ENCODE measurements around the gene NXPH1. TPM values are rescaled to one million over a fixed set of nuclear protein-coding genes. Genes with fewer than 3 reads are reported as not detected.

NXPH1 gene
- total RNA-seq, 1 donor from 2014 or later = 0.29 TPM

DNA sequence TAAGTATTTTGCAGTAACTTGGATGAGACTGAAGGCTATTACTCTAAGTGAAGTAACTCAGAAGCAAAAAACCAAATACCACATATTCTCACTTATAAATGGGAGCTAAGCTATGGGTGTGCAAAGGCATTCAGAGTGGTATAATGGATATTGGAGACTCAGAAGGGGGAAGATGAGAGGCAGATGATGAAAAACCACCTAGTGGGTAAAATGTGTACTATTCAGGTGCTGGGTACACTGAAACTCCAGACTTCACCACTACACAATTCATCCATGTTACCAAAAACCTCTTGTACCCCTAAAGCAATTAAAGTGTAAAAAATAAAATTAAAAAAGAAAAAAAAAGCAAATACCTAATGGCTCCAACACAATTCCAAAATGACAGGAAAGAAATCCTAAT is 351.7 kb downstream of the NXPH1 start:
- H3K27me3 Mint-ChIP-seq = peaks cover 11% of the 10 kb centered on the region
- DNase-seq (ENCODE audit: extremely low spot score, unreplicated experiment) = no peak
- no peaks in the 10 kb centered on the region for H3K9me3 Mint-ChIP-seq
- H3K4me3 Mint-ChIP-seq = no peak overlapping the region
- no peaks in the 10 kb centered on the region for H3K36me3 Mint-ChIP-seq
- H3K4me1 Mint-ChIP-seq (ENCODE audit: unreplicated experiment) = peaks cover 4% of the 10 kb centered on the region
- no peak overlapping the region for H3K27ac Mint-ChIP-seq
- TF ChIP-seq, protein P1, sequence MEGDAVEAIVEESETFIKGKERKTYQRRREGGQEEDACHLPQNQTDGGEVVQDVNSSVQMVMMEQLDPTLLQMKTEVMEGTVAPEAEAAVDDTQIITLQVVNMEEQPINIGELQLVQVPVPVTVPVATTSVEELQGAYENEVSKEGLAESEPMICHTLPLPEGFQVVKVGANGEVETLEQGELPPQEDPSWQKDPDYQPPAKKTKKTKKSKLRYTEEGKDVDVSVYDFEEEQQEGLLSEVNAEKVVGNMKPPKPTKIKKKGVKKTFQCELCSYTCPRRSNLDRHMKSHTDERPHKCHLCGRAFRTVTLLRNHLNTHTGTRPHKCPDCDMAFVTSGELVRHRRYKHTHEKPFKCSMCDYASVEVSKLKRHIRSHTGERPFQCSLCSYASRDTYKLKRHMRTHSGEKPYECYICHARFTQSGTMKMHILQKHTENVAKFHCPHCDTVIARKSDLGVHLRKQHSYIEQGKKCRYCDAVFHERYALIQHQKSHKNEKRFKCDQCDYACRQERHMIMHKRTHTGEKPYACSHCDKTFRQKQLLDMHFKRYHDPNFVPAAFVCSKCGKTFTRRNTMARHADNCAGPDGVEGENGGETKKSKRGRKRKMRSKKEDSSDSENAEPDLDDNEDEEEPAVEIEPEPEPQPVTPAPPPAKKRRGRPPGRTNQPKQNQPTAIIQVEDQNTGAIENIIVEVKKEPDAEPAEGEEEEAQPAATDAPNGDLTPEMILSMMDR (conservative IDR thresholded peaks at IDR 0.05) = peak; percentile 46

DNA sequence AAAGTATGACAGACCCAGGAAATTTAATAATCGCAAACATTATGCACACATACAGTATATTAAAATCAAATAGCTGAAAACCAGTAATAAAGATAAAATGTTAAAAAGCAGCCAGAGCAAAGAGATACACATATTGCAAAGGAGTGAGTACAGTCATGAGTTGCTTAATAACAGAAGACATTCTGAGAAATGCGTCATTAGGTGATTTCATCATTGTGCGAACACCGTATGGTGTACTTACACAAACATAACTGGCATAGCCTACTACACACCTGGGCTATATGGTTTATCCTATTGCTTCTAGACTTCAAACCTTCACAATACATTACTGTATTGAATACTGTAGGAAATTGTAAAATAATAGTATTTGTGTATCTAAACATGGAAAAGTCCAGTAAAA is 367.6 kb downstream of the NXPH1 start:
- DNase-seq (ENCODE audit: extremely low spot score, unreplicated experiment) = no peak
- Mint-ChIP-seq H3K36me3 (no peaks in the 10 kb centered on the region), H3K4me1 (ENCODE audit: unreplicated experiment) (no peaks in the 10 kb centered on the region), H3K27me3 (no peaks in the 10 kb centered on the region), H3K9me3 (no peaks in the 10 kb centered on the region), H3K4me3 (no peak overlapping the region), H3K27ac (no peak overlapping the region)
- TF ChIP-seq, protein P1 (conservative IDR thresholded peaks at IDR 0.05) = no peak

Other genes starting within 250 kb of the NXPH1 start
- gene ICA1, start 171.4 kb upstream of the NXPH1 start, total RNA-seq (ENCODE audit: low replicate concordance) = 9.8 and 14.9 TPM in 2 replicates